ENCODE measurements around the gene LRMDA.

- no peak for TF ChIP-seq MAX (IDR thresholded peaks at IDR 0.05)
- no peak for TF ChIP-seq POLR2AphosphoS5 (IDR thresholded peaks at IDR 0.05; ENCODE audit: low read depth, low read length)
- TF ChIP-seq EGR1 (IDR thresholded peaks at IDR 0.05; ENCODE audit: low read depth) = no peak
These were observed 431.5 kb downstream of the LRMDA start for GRCh38 chr10:75862935-75863334.

Data from HCT116 (cell line).